ENCODE results near the gene TP73. TPM values are rescaled to one million over a fixed set of nuclear protein-coding genes. Genes with fewer than 3 reads are reported as not detected.

The TP73 gene
- total RNA-seq, 2 donors from 2014 or later: not detected

GRCh38 chr1:3785456-3786157 lies 133.3 kb downstream of the TP73 start:
- Histone ChIP-seq H3K27ac (no peak overlapping the region), H3K9me3 (no peaks in the 10 kb centered on the region), H3K4me3 (no peak overlapping the region), H3K36me3 (peaks cover 66% of the 10 kb centered on the region), H3K27me3 (replicated peaks; ENCODE audit: insufficient read depth) (no peaks in the 10 kb centered on the region), H3K4me1 (ENCODE audit: control insufficient read depth in 1 of 2, low read depth in 2 of 2) (no peaks in the 10 kb centered on the region)
- DNase-seq (ENCODE audit: low spot score) (no peak), ATAC-seq (ENCODE audit: insufficient number of reproducible peaks, low FRiP score, low read depth) (no peak)
- TF ChIP-seq CTCF (IDR thresholded peaks at IDR 0.05): no peak

Other genes starting within 250 kb of the TP73 start
- gene ARHGEF16, start 197.9 kb upstream of the TP73 start, total RNA-seq: 1 to 10 TPM; 1.6 to 2.4 TPM
- gene MEGF6, start 41.0 kb upstream of the TP73 start, total RNA-seq: 100 to 1,000 TPM; 273 to 304 TPM
- gene TPRG1L, start 27.5 kb upstream of the TP73 start, total RNA-seq: 10 to 100 TPM; 27.4 to 37.6 TPM
- 10 to 100 TPM; 22.1 to 24.9 TPM for gene WRAP73, start 2.4 kb upstream of the TP73 start, total RNA-seq
- not detected for gene CCDC27, start 99.9 kb downstream of the TP73 start, total RNA-seq
- gene SMIM1, start 120.2 kb downstream of the TP73 start, total RNA-seq: 1 to 10 TPM; 2.6 to 4.6 TPM
- 10 to 100 TPM; 36.0 to 38.2 TPM for gene LRRC47, start 144.0 kb downstream of the TP73 start, total RNA-seq
- 10 to 100 TPM; 27.3 to 59.2 TPM for gene CEP104, start 204.7 kb downstream of the TP73 start, total RNA-seq
- 10 to 100 TPM in 1 of 2 donors, 1 to 10 TPM in 1; 7.8 to 20.2 TPM for gene DFFB, start 205.0 kb downstream of the TP73 start, total RNA-seq
- gene C1orf174, start 247.8 kb downstream of the TP73 start, total RNA-seq: 10 to 100 TPM; 15.3 to 19.0 TPM

All from thoracic aorta (tissue), 2 donors.